Parathyroid adenoma (tissue), 2 donors: ENCODE data around the gene FAIM2.

Experiments used
- H2AFZ ChIP-seq: fragments of 300-600 bp; sonication (generic); one replicate; pipeline ENCODE4 v1.7.0; 2017; ENCODE audit warnings: antibody characterized with exemption, mild to moderate bottlenecking
- H3K27ac ChIP-seq: fragments of 300-600 bp; sonication (generic); one replicate; pipeline ENCODE4 v1.7.0; 2017
- H3K27me3 ChIP-seq: fragments of 300-600 bp; sonication (generic); one replicate; pipeline ENCODE4 v1.7.0; 2017; ENCODE audit warnings: low read length; ENCODE audit not compliant: control insufficient read depth, insufficient read depth
- H3K36me3 ChIP-seq: fragments of 300-600 bp; sonication (generic); one replicate; pipeline ENCODE4 v1.7.0; 2017; ENCODE audit warnings: low read length; ENCODE audit not compliant: control insufficient read depth, insufficient read depth
- H3K4me1 ChIP-seq: fragments of 300-600 bp; sonication (generic); one replicate; pipeline ENCODE4 v1.7.0; 2017; ENCODE audit warnings: control low read depth
- H3K4me2 ChIP-seq: fragments of 300-600 bp; sonication (generic); one replicate; pipeline ENCODE4 v1.7.0; 2017; ENCODE audit warnings: low read length
- H3K4me3 ChIP-seq: fragments of 300-600 bp; sonication (generic); one replicate; pipeline ENCODE4 v1.7.0; 2017; ENCODE audit warnings: low read depth, low read length
- H3K79me2 ChIP-seq: fragments of 300-600 bp; sonication (generic); one replicate; pipeline ENCODE4 v1.7.0; 2017; ENCODE audit warnings: control low read depth
- H3K9ac ChIP-seq: fragments of 300-600 bp; sonication (generic); one replicate; pipeline ENCODE4 v1.7.0; 2017; ENCODE audit warnings: mild to moderate bottlenecking
- H3K9me3 ChIP-seq: fragments of 300-600 bp; sonication (generic); one replicate; pipeline ENCODE4 v1.7.0; 2017; ENCODE audit warnings: low read length; ENCODE audit not compliant: control insufficient read depth
- TF ChIP-seq, protein P1 (sequence below): fragments of 300-600 bp; sonication (generic); IDR thresholded peaks from one replicate; pipeline ENCODE4 v1.7.0; 2017; ENCODE audit warnings: antibody characterized with exemption, mild to moderate bottlenecking
- donor health status: primary hyperparathyroidism.

FAIM2 gene

DNA sequence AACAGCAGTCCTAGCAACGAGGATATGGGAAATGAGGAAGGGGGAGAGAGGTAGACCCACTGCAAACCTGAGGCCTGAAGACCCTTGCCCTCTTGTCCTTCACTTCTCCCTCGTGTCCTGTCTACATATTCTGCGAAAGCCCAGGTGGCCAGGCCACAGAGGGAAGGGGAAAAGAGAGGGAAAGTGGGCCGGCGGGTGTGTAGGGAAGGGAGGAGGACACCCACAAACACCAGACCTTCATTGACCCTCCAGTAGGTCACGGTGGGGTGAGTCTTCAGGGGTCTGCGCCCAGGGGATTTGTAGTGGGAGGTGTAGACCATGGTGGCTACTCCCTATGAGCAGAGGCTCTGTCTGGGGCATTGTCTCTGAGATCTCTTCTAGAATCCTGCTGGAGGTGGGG is 3.8 kb downstream of the FAIM2 start:
- TF ChIP-seq, protein P1, sequence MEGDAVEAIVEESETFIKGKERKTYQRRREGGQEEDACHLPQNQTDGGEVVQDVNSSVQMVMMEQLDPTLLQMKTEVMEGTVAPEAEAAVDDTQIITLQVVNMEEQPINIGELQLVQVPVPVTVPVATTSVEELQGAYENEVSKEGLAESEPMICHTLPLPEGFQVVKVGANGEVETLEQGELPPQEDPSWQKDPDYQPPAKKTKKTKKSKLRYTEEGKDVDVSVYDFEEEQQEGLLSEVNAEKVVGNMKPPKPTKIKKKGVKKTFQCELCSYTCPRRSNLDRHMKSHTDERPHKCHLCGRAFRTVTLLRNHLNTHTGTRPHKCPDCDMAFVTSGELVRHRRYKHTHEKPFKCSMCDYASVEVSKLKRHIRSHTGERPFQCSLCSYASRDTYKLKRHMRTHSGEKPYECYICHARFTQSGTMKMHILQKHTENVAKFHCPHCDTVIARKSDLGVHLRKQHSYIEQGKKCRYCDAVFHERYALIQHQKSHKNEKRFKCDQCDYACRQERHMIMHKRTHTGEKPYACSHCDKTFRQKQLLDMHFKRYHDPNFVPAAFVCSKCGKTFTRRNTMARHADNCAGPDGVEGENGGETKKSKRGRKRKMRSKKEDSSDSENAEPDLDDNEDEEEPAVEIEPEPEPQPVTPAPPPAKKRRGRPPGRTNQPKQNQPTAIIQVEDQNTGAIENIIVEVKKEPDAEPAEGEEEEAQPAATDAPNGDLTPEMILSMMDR = no peak
- no peaks in the 10 kb centered on the region for H3K36me3 ChIP-seq
- no peak overlapping the region for H3K4me2 ChIP-seq
- H3K4me3 ChIP-seq = no peak overlapping the region
- H3K27ac ChIP-seq = no peak overlapping the region
- peaks cover 36% of the 10 kb centered on the region for H3K4me1 ChIP-seq
- no peak overlapping the region for H3K9ac ChIP-seq
- no peaks in the 10 kb centered on the region for H3K79me2 ChIP-seq
- H3K9me3 ChIP-seq = no peaks in the 10 kb centered on the region
- no peak overlapping the region for H2AFZ ChIP-seq
- H3K27me3 ChIP-seq = no peaks in the 10 kb centered on the region

GRCh38 chr12:49899286-49899843 is 4.3 kb downstream of the FAIM2 start:
- no peaks in the 10 kb centered on the region for H3K36me3 ChIP-seq
- no peak overlapping the region for H3K4me3 ChIP-seq
- H3K27me3 ChIP-seq = no peaks in the 10 kb centered on the region
- no peaks in the 10 kb centered on the region for H3K79me2 ChIP-seq
- no peak overlapping the region for H2AFZ ChIP-seq
- TF ChIP-seq, protein P1 = no peak
- H3K4me1 ChIP-seq = peaks cover 36% of the 10 kb centered on the region
- no peak overlapping the region for H3K9ac ChIP-seq
- no peaks in the 10 kb centered on the region for H3K9me3 ChIP-seq
- no peak overlapping the region for H3K4me2 ChIP-seq
- H3K27ac ChIP-seq = no peak overlapping the region

GRCh38 chr12:49897276-49897675 is 6.4 kb downstream of the FAIM2 start:
- Histone ChIP-seq H3K36me3 (no peaks in the 10 kb centered on the region), H3K27me3 (no peaks in the 10 kb centered on the region), H3K4me3 (no peak overlapping the region), H3K9me3 (no peaks in the 10 kb centered on the region), H3K9ac (no peak overlapping the region), H3K4me2 (no peak overlapping the region), H2AFZ (no peak overlapping the region), H3K27ac (no peak overlapping the region), H3K4me1 (peaks cover 51% of the 10 kb centered on the region), H3K79me2 (no peaks in the 10 kb centered on the region)
- TF ChIP-seq, protein P1 = no peak

DNA sequence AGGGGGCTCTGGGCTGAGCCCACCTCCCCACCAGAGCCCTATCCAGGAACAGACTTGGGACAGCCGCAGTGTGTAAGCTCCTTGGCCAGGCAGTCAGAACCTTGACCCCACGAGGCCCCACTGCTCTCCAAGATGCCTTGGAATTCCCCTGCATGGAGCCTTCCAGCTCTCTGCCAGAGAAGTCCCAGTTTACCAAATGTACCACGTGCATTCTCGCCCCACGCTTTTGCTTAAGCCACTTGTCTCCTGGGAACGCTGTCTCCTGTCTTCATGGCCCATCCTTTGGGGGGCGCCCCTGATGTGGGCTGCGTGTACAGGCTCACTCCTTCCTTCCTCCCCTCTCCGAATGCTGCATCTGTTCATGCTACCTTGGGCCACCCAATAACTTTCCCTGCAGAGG is 7.9 kb downstream of the FAIM2 start:
- H3K4me2 ChIP-seq = no peak overlapping the region
- no peaks in the 10 kb centered on the region for H3K79me2 ChIP-seq
- H3K27me3 ChIP-seq = no peaks in the 10 kb centered on the region
- peak overlapping the region; percentile 59 for H3K27ac ChIP-seq
- no peaks in the 10 kb centered on the region for H3K36me3 ChIP-seq
- TF ChIP-seq, protein P1 = no peak
- H3K4me1 ChIP-seq = peaks cover 48% of the 10 kb centered on the region
- no peak overlapping the region for H3K4me3 ChIP-seq
- H3K9me3 ChIP-seq = no peaks in the 10 kb centered on the region
- no peak overlapping the region for H3K9ac ChIP-seq
- no peak overlapping the region for H2AFZ ChIP-seq

GRCh38 chr12:49894751-49895148 is 8.9 kb downstream of the FAIM2 start:
- Histone ChIP-seq H3K27me3 (no peaks in the 10 kb centered on the region), H3K36me3 (no peaks in the 10 kb centered on the region), H3K4me3 (no peak overlapping the region), H3K4me1 (peaks cover 48% of the 10 kb centered on the region), H3K9me3 (no peaks in the 10 kb centered on the region), H3K27ac (peak overlapping the region; percentile 59), H3K79me2 (no peaks in the 10 kb centered on the region), H3K9ac (no peak overlapping the region), H2AFZ (no peak overlapping the region), H3K4me2 (no peak overlapping the region)
- TF ChIP-seq, protein P1 = no peak
